ENCODE results near the gene PRPF19. TPM values are rescaled to one million over a fixed set of nuclear protein-coding genes. Genes with fewer than 3 reads are reported as not detected.

PRPF19 gene
- total and polyA plus RNA-seq, 2 donors: 49.2 to 74.9 TPM

DNA sequence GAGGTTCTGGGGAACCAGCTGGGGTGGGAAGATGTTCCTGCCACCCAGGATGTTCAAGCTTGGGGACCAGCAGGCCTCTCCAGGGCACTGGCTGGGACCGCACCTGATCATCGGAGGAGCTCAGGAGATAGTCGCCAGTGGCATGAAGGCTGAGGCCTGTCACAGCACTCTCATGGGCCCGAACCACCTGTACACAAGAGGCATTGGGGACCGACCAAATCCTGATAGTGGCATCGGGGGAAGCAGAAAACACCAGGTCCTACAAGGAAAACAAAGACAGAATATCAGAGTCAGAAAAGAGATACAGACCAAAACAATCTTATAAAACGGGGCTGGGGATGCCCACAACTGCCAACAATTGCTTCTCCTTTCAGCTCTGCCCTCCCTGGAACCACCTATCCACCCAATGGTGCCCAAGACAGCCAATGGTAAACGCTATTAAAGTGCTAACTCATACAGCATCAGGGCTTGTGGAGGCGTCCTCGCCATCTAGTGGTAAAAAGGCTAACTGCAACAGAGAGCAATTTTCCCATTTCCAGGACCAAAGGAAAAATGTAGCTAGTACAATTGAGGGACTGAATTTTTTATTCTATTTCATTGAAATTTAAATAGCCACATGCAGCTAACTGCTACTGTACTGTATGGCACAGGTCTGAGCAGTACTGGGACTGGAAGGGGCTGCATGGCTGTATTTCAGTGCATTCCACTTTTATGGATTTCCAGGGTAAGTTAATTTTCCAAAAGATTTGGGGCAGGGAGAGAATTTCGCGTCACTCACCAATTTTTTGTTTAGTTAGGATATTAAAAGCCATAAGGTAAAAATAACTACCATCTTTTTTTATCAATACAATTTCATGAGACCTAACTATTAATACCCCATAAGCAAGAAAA, 7.1 kb downstream of the PRPF19 start:
- Histone ChIP-seq H3K27ac (ENCODE audit: low read depth in 1 of 2, low read length in 1 of 2) (no peak overlapping the region), H3K36me3 (ENCODE audit: control insufficient read depth in 2 of 2, insufficient read depth in 2 of 2, low read length in 1 of 2) (peaks cover 80 to 97% of the 10 kb centered on the region in 2 donors), H3K4me1 (ENCODE audit: control insufficient read depth in 2 of 2, insufficient read depth in 2 of 2, low read length in 2 of 2) (peaks cover 0 to 3% of the 10 kb centered on the region in 2 donors), H3K27me3 (ENCODE audit: control insufficient read depth in 2 of 2, insufficient read depth in 1 of 2, low read length in 1 of 2) (no peaks in the 10 kb centered on the region), H3K4me3 (ENCODE audit: low read length in 2 of 2) (no peak overlapping the region), H3K9me3 (ENCODE audit: control insufficient read depth in 2 of 2, insufficient read depth in 1 of 2, low read length in 1 of 2) (no peaks in the 10 kb centered on the region)
- peak in 1 of 9 donors; percentile 55 for DNase-seq (ENCODE audit: low read depth in 6 of 9, low spot score in 9 of 9)
- 66% methylated on average over 12 of the region's 12 CpGs for WGBS

DNA sequence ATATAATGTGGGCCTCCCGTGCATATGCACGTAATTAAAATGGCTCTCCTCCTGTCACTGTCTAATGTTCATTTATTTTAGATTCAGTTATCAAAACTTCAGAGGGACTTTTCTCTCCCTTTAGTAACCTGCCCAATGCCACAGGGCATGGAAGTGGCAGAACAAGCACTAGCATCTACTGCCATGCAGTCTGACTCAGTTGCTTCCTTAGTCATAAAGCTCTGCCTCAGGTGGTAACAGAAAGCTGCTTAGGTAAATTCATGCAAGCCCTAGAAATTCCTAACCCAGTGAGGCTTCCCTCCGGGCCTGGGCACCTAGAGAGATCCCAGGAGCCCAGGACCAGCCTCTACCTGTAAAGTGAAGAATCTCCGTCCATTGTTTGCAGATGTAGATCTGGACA, 8.9 kb downstream of the PRPF19 start:
- Histone ChIP-seq H3K4me1 (ENCODE audit: control insufficient read depth in 2 of 2, insufficient read depth in 2 of 2, low read length in 2 of 2) (peaks cover 0 to 3% of the 10 kb centered on the region in 2 donors), H3K36me3 (ENCODE audit: control insufficient read depth in 2 of 2, insufficient read depth in 2 of 2, low read length in 1 of 2) (peaks cover 75 to 92% of the 10 kb centered on the region in 2 donors), H3K27me3 (ENCODE audit: control insufficient read depth in 2 of 2, insufficient read depth in 1 of 2, low read length in 1 of 2) (no peaks in the 10 kb centered on the region), H3K27ac (ENCODE audit: low read depth in 1 of 2, low read length in 1 of 2) (no peak overlapping the region), H3K9me3 (ENCODE audit: control insufficient read depth in 2 of 2, insufficient read depth in 1 of 2, low read length in 1 of 2) (no peaks in the 10 kb centered on the region), H3K4me3 (ENCODE audit: low read length in 2 of 2) (no peak overlapping the region)
- DNase-seq (ENCODE audit: low read depth in 6 of 9, low spot score in 9 of 9): no peak
- 99% methylated on average over 4 of the region's 4 CpGs for WGBS

DNA sequence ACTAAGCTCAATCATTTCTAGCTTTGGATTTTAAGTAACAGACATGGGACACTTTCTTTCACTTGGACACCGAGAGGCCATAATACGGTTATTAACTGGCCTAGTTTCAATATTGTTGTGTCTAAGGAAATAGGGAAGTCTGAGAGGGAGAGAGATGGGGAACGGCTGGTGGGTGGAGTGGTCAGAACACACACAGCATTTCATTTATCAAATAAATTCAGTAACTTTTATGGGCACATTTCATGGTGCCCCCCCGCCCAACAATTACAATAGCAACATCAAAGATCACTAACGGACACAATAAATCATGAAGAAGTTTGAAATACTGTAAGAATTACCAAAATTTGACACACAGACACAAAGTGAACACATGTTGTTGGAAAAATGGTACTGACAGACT, 10.7 kb downstream of the PRPF19 start:
- 96% methylated on average over 5 of the region's 5 CpGs for WGBS
- Histone ChIP-seq H3K4me1 (ENCODE audit: control insufficient read depth in 2 of 2, insufficient read depth in 2 of 2, low read length in 2 of 2) (peaks cover 0 to 3% of the 10 kb centered on the region in 2 donors), H3K9me3 (ENCODE audit: control insufficient read depth in 2 of 2, insufficient read depth in 1 of 2, low read length in 1 of 2) (no peaks in the 10 kb centered on the region), H3K4me3 (ENCODE audit: low read length in 2 of 2) (no peak overlapping the region), H3K36me3 (ENCODE audit: control insufficient read depth in 2 of 2, insufficient read depth in 2 of 2, low read length in 1 of 2) (peaks cover 72 to 91% of the 10 kb centered on the region in 2 donors), H3K27ac (ENCODE audit: low read depth in 1 of 2, low read length in 1 of 2) (no peak overlapping the region), H3K27me3 (ENCODE audit: control insufficient read depth in 2 of 2, insufficient read depth in 1 of 2, low read length in 1 of 2) (no peaks in the 10 kb centered on the region)
- DNase-seq (ENCODE audit: low read depth in 6 of 9, low spot score in 9 of 9): no peak

DNA sequence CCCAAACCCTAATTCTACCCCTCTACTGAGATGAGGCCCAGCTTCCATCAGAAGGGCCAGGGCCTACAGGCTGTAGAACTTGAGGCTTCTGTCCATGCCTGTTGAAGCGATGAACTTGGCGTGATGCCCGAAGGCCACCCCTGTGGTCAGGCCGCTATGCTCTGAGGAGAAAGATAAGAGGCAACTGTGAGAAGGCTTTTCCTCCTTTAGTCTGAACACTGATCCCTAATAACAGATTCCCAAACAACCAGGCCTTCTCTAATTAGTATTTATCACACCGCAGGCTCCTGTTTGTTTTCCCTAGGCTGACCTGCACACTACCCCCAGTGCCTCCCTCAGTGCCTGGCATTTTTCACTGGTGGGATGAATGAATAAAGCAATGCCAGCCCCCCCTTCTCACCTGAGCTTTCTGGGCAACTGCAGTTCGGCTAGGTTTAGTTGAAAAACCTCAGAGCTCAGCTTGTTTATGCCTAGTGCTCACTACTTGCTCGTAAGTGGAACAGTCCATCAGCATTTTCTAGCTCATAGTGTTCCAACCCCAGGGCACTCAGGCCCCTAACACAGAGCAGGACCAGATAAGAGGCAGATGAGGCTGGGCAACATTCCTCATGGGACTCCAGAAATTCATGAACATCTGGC, 15.2 kb downstream of the PRPF19 start:
- Histone ChIP-seq H3K9me3 (ENCODE audit: control insufficient read depth in 2 of 2, insufficient read depth in 1 of 2, low read length in 1 of 2) (no peaks in the 10 kb centered on the region), H3K36me3 (ENCODE audit: control insufficient read depth in 2 of 2, insufficient read depth in 2 of 2, low read length in 1 of 2) (peaks cover 49 to 61% of the 10 kb centered on the region in 2 donors), H3K4me3 (ENCODE audit: low read length in 2 of 2) (no peak overlapping the region), H3K4me1 (ENCODE audit: control insufficient read depth in 2 of 2, insufficient read depth in 2 of 2, low read length in 2 of 2) (peaks cover 0 to 12% of the 10 kb centered on the region in 2 donors), H3K27ac (ENCODE audit: low read depth in 1 of 2, low read length in 1 of 2) (no peak overlapping the region), H3K27me3 (ENCODE audit: control insufficient read depth in 2 of 2, insufficient read depth in 1 of 2, low read length in 1 of 2) (no peaks in the 10 kb centered on the region)
- WGBS: 95% methylated on average over 7 of the region's 7 CpGs
- DNase-seq (ENCODE audit: low read depth in 6 of 9, low spot score in 9 of 9): no peak

DNA sequence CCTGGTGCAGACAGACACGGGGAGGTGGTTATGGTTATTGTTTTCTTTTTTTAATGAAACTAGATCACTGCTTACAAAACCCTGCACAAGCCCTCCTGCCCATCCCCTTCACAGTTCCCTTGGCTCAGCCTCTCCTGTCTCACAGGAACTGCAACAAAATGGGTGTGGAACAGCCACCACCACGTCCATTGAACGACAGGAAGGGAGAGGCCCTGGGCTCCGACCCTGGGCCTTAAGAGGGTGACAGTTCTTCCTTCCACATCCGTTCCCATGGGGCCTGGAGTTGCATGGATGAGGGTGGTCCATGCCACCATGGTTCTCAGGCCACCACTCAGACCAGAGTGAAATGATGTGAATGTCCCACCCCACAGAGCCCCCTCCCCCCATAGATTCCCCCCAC, 15.7 kb downstream of the PRPF19 start:
- no peaks in the 10 kb centered on the region for H3K27me3 ChIP-seq (ENCODE audit: control insufficient read depth in 2 of 2, insufficient read depth in 1 of 2, low read length in 1 of 2)
- no peak for DNase-seq (ENCODE audit: low read depth in 6 of 9, low spot score in 9 of 9)
- H3K4me3 ChIP-seq (ENCODE audit: low read length in 2 of 2): no peak overlapping the region
- H3K4me1 ChIP-seq (ENCODE audit: control insufficient read depth in 2 of 2, insufficient read depth in 2 of 2, low read length in 2 of 2): peaks cover 0 to 12% of the 10 kb centered on the region in 2 donors
- H3K9me3 ChIP-seq (ENCODE audit: control insufficient read depth in 2 of 2, insufficient read depth in 1 of 2, low read length in 1 of 2): no peaks in the 10 kb centered on the region
- H3K27ac ChIP-seq (ENCODE audit: low read depth in 1 of 2, low read length in 1 of 2): no peak overlapping the region
- peaks cover 43 to 55% of the 10 kb centered on the region in 2 donors for H3K36me3 ChIP-seq (ENCODE audit: control insufficient read depth in 2 of 2, insufficient read depth in 2 of 2, low read length in 1 of 2)
- WGBS: 89% methylated on average over 5 of the region's 5 CpGs

DNA sequence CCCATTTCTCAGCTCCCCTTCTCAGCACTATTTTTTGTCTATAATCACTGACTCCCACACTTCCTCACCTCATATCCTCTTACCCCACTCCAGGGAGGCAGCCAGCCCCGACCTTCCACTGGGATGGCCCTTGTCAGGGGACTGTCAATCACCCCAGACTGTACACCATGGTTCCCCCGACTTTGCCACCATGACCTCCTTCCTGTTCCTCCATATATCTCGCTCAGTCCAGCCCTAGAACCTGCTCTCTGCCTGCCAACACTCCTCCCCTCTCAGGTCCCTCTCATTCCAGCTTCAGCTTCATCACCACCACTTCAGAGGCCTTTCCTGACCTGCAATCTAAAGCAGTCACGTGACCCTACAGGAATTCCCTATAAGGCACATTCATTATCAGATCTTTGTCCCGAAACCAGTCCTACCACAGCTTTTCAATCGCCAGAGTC, 16.5 kb downstream of the PRPF19 start:
- H3K9me3 ChIP-seq (ENCODE audit: control insufficient read depth in 2 of 2, insufficient read depth in 1 of 2, low read length in 1 of 2): no peaks in the 10 kb centered on the region
- peaks cover 37 to 47% of the 10 kb centered on the region in 2 donors for H3K36me3 ChIP-seq (ENCODE audit: control insufficient read depth in 2 of 2, insufficient read depth in 2 of 2, low read length in 1 of 2)
- WGBS: 69% methylated on average over 6 of the region's 6 CpGs
- H3K27ac ChIP-seq (ENCODE audit: low read depth in 1 of 2, low read length in 1 of 2): no peak overlapping the region
- peaks cover 0 to 12% of the 10 kb centered on the region in 2 donors for H3K4me1 ChIP-seq (ENCODE audit: control insufficient read depth in 2 of 2, insufficient read depth in 2 of 2, low read length in 2 of 2)
- H3K4me3 ChIP-seq (ENCODE audit: low read length in 2 of 2): no peak overlapping the region
- DNase-seq (ENCODE audit: low read depth in 6 of 9, low spot score in 9 of 9): no peak
- no peaks in the 10 kb centered on the region for H3K27me3 ChIP-seq (ENCODE audit: control insufficient read depth in 2 of 2, insufficient read depth in 1 of 2, low read length in 1 of 2)

DNA sequence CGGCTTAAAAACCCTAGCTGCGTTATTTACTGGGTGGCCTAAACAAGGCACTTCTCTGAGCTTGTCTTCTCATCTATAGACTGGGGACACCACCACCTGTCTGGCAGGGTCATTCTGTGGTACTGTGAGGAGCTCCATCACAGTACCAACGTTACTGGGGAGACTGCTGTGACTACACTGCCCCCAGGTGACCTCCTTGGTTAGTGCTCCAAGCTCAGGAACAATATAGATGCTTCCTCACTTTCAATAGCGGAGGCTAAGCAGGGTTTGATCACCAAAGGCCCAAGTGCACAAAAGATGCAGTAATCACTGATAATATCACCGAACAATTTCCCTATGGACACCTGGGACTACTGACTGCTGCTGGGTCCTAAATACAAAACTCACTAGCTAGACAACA, 18.8 kb downstream of the PRPF19 start:
- 67% methylated on average over 5 of the region's 5 CpGs for WGBS

DNA sequence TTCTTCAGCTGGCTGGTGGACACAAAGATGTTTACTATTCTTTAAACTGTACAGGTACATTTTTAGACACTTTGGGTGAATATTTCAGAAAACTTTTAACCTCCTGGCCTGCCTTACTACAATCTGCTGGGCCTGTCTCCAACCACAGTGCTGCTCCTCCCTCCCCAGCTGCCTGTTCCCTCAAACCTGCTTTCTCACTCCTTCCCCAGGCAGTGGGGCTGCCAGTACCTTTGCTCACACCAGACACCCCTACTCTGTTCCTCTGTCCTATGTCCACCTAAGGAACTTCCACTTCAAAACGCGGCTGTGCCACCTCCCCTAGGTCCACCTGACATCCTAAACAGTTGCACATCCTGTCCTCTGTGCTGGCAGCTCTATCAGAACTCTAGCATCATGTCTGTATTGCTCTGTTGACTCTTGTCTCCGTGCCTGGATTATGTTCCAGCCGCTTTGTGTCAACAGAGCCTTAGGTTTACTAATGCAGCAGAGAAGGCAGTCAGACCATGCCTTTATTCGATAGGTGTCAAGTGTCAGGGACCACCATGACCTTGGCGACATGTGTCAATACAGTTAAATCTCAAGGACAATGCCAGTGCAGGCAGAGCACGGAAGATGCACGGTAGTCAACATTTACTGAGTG, 25.6 kb downstream of the PRPF19 start:
- DNase-seq (ENCODE audit: low read depth in 6 of 9, low spot score in 9 of 9): no peak
- Histone ChIP-seq H3K36me3 (ENCODE audit: control insufficient read depth in 2 of 2, insufficient read depth in 2 of 2, low read length in 1 of 2) (peaks cover 14 to 21% of the 10 kb centered on the region in 2 donors), H3K4me1 (ENCODE audit: control insufficient read depth in 2 of 2, insufficient read depth in 2 of 2, low read length in 2 of 2) (peaks cover 13 to 23% of the 10 kb centered on the region in 2 donors), H3K27ac (ENCODE audit: low read depth in 1 of 2, low read length in 1 of 2) (no peak overlapping the region), H3K9me3 (ENCODE audit: control insufficient read depth in 2 of 2, insufficient read depth in 1 of 2, low read length in 1 of 2) (no peaks in the 10 kb centered on the region), H3K4me3 (ENCODE audit: low read length in 2 of 2) (no peak overlapping the region), H3K27me3 (ENCODE audit: control insufficient read depth in 2 of 2, insufficient read depth in 1 of 2, low read length in 1 of 2) (no peaks in the 10 kb centered on the region)
- 95% methylated on average over 8 of the region's 8 CpGs for WGBS

More for the DNA sequence above, 18.8 kb downstream of the PRPF19 start:
- DNase-seq (ENCODE audit: low read depth in 6 of 9, low spot score in 9 of 9): peak in 5 of 9 donors; percentile 60 to 86 (median 71)
- peaks cover 28 to 31% of the 10 kb centered on the region in 2 donors for H3K36me3 ChIP-seq (ENCODE audit: control insufficient read depth in 2 of 2, insufficient read depth in 2 of 2, low read length in 1 of 2)
- H3K27me3 ChIP-seq (ENCODE audit: control insufficient read depth in 2 of 2, insufficient read depth in 1 of 2, low read length in 1 of 2): no peaks in the 10 kb centered on the region
- peak overlapping the region in 1 of 2 donors; percentile 30 for H3K27ac ChIP-seq (ENCODE audit: low read depth in 1 of 2, low read length in 1 of 2)
- H3K9me3 ChIP-seq (ENCODE audit: control insufficient read depth in 2 of 2, insufficient read depth in 1 of 2, low read length in 1 of 2): no peaks in the 10 kb centered on the region
- no peak overlapping the region for H3K4me3 ChIP-seq (ENCODE audit: low read length in 2 of 2)
- H3K4me1 ChIP-seq (ENCODE audit: control insufficient read depth in 2 of 2, insufficient read depth in 2 of 2, low read length in 2 of 2): peaks cover 0 to 12% of the 10 kb centered on the region in 2 donors

Measured in thymus (tissue), 11 donors.